Hair follicle dermal papilla cell (primary cell): Measurements from ENCODE around the gene ZNF99. TPM values are rescaled to one million over a fixed set of nuclear protein-coding genes. Genes with fewer than 3 reads are reported as not detected.

ENCODE experiments used
- small RNA-seq: library from RNA; depleted of rRNA; stranded (forward); fragments of <200 nt; gene quantifications from one replicate; pipeline ENCODE3, GENCODE V24; 2012
- total RNA-seq: library from RNA; depleted of rRNA; stranded (reverse); fragments of >200 nt; gene quantifications from 2 replicates; pipeline ENCODE4 v1.2.3, GENCODE V29; 2012

Gene ZNF99
- total RNA-seq = not detected in 2 replicates

GRCh38 chr19:22783651-22784410, at the start of gene ZNF99:
Gene ZNF99 (minus strand): TSS chr19:22784151. CDS start chr19:22784016, 135 bp downstream.

GRCh38 chr19:22832031-22832762, 48.2 kb upstream of the ZNF99 start, which contains the start of gene ZNF723:
Gene ZNF723 (plus strand): TSS chr19:22832291. CDS start chr19:22832380, 89 bp downstream.

Small RNA genes lying within 50 kb of the gene (small RNA-seq; reads per million reads assigned to genes)
- gene AC008626.1 = not detected
- gene AC008626.2 = not detected

Other genes with a start within 250 kb of the ZNF99 start
- 0.16 and 0.24 TPM in 2 replicates for gene ZNF492, start 149.8 kb downstream of the ZNF99 start, total RNA-seq
- gene ZNF723, start 48.1 kb upstream of the ZNF99 start, total RNA-seq = not detected in 2 replicates
- 0.49 and 0.61 TPM in 2 replicates for gene ZNF728, start 219.0 kb upstream of the ZNF99 start, total RNA-seq